ENCODE results near the gene PLEK.
A peak's percentile ranks its signal among the peaks of the same experiment; 100 is the strongest.
"Not testable (repeated sequence)": the region's sequence is repeated elsewhere in the genome, so short reads cannot be mapped to it uniquely, and the experiment has no call there.

Gene PLEK, protein sequence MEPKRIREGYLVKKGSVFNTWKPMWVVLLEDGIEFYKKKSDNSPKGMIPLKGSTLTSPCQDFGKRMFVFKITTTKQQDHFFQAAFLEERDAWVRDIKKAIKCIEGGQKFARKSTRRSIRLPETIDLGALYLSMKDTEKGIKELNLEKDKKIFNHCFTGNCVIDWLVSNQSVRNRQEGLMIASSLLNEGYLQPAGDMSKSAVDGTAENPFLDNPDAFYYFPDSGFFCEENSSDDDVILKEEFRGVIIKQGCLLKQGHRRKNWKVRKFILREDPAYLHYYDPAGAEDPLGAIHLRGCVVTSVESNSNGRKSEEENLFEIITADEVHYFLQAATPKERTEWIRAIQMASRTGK

DNA sequence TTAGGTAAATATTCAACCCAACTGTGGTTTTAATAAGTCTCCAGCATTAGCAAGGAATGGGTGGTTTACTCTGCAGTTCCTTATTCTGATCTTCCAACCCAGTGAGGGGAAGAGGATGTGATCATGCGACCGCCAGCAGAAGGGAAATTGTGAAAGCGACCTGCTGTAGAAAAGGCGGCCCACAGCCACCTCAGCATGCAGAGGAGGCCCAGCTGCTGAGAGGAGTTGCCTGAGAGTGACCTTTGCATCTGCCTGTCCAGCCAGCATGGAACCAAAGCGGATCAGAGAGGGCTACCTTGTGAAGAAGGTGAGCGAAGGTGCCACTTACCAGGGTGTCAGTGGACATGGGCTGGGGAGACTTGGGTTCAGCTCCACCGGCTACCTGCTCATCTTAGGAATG lies at the start of gene PLEK:
PLEK (plus strand) TSS at position 196 of the 400 bp plus-strand sequence; CDS start at position 266, 70 bp downstream.
- peak; percentile 36 for DNase-seq

DNA sequence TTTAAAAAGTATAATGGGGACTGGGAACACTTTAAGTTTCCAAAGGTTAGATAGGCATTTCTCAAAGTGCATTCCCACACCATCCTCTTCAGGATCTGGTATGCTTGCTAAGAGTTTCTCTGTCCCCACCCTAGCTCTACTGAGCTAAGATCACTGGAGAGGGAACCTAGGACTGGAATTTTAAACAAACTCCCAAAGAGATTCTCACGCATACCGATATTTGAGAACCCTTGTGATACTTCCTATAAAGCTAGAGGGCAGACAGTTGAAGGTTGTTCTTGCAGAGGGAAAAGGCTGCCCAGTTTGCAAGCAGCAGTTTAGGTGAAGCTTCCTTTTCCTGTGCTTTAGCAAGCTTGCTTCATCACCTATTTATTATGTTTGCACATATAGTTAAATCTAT lies 49.0 kb upstream of the PLEK start:
- no peak for DNase-seq

DNA sequence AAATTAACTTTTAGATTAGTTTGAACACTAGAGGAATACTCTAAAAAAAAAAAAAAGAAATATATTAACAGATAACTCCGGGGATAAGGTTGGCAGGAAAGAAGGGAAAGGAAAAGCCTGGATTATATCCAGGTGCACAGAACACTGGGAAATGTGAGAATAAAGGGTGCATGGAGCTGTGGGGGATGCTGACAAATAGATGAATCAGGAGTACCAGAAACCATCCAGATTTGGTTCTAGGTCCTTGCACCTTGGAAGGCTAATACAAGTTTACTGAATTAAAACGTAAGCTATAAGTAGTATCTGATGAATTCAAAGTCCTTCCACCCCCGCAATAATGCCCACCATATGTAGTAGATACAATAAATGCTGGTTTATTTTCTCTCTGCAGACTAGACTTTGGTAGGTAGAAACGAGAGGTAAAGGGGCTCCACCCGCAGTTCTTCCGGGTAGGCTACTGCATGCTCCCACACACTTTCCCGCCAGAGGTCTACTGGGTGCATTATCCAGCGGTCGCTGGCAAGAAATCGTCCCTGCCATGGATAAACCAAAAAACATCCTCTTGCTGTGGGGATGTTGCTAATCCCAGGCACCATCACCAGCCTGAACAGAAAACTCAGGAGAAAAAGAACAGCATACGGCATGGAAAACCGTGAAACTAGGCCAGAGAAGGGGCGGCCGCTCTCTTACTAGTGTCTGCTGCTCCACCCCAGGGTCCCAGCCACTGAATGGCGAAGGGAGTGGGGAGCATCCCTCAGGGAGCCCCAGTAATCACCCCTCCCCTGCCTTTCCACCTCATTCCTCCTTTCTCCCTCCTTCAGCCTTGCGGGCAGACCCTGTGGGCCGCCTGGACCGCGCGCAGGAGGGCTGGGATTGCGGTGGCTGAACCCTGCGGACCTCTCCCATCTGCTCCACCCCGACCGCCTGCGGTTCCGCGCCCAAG lies 46.8 kb upstream of the PLEK start:
- no peak for DNase-seq

DNA sequence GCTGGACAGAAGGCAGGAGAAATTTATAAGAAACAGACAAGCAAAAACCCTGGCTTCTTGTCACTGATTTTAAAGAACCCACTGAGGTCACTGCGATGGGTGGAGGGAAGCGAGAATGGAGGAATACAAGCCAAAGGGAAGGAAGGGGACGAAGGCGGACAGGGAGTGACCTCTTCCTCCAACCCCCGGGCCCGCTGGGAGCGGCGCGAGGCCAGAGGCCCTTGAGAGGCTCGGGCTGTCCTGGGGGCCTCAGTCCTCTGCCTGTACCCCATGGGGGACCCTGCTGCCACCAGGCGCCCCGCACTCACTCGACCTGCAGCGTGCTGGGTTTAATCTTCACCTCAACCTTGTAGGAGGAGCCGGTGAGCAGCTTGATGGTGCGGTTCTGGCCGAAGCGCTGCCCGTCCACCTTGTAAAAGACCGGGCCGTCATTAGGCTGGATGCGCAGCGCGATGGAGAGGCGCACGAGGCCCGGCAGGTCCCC lies 46.1 kb upstream of the PLEK start:
- no peak for DNase-seq

DNA sequence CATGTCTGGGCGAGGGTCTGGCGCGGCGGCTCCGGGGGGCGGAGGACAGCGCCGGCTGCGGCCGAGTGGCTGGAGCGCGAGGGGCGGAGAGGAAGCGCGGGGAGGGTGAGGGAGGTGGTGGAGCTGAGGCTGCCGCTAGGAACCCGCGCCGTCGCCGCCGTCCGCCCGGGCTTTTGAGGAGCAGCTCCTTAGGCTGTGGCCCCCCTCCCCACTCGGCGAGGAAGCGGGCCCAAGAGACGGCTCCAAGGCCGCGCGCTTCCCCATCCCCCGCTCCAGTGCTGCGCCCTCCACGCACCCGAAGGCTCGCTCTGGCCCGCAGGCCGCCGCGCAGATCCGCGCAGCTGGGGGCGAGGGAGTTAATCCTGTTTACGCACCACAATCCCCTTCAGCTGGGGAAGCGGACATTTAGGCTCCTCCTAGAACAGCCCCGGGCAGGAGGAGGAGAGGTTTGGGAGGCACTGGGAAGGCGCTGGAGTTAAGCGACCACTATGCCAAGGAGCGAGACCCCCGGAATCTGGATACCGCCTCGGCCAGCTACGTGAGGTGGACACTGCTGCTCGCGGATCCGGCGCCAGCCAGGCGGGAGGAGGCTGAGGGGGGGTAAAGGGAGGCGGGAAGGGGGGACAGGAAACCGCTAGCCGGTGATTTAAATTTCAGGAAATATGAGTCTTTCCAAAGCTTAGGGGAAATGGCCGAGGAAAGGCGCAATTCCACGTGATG lies 45.5 kb upstream of the PLEK start, which contains the start of gene CNRIP1:
CNRIP1 (minus strand) TSS at position 552 of the 720 bp plus-strand sequence; CDS start at position 3, 549 bp downstream.
- no peak for DNase-seq

DNA sequence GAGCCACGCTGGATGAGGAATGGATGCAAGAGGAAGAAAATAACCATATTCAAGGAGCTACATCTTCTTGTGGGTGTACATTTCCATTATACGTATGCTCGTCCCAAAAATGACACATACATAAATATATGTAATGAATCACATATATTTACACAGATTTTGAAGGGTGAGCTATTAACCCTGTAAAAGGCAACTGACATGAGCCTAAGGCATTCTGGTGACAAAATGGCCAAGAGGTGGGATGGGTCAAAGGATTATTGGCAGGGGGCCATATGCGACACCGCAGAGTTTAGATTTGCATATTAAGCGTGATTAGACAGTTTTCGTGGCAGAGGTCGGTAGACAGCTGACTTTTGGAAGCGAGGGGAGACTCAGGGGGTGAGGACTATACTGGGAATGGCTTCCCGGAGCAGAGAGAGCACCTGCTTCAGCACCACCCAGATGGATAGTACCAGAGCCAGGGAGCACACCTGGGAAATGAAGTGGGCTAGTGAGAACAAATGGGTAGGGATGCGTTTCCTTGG lies 44.9 kb upstream of the PLEK start:
- no peak for DNase-seq

DNA sequence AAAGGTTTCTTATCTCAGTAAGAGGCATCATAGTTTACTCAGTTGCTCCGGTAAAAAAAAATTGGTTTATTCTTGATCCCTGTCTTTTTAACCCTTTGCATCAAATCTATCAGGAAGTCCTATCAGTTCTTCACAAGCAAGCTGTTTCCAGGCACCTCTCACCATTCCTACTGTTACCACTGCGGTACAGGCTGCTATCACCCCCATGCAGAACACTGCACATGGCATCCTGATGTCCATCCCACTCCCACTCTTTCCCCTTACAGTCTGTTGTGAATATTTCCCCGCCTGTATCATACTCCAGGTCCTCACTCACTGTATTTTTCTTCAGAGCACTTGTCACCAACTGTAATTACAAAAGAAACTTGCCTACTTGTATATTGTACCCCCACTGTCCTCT lies 40.0 kb upstream of the PLEK start:
- no peak for DNase-seq

DNA sequence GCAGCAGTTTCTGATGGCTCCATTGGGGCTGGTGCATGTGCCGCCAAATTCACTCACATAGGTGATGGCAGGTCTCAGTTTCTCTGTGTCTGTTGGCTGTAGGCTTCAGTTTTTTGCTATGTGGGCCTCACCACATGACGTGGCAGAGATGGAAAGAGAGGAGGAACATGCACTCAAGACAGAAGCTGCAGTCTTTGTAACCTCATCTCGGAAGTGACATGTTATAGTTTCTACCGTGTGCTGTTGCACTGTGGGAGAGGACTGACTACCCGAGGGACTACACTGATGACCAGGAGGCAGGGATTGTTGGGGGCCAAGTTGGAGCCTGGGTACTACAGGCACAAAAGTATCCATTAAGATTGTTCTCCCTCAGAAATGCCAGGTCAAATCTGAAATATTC lies 36.2 kb upstream of the PLEK start:
- no peak for DNase-seq

DNA sequence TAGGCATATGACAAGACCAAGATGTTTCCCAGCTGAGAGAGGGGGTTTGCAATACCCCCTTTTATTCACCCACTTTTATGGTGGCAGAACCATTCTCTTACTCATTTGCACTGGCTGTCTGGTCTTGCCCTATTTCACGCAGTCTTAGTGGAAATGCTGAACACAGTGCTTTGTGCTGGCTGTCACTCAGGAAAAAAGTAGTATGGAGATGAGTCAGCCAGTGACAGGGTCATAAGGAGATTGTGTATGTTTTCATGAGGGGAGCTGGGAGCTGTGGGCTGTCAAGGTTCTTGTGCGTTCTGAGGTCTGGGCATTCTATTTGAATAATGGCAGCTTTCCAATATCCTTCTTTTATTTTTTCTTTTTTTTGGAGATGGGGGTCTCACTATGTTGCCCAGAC lies 34.4 kb upstream of the PLEK start:
- no peak for DNase-seq

DNA sequence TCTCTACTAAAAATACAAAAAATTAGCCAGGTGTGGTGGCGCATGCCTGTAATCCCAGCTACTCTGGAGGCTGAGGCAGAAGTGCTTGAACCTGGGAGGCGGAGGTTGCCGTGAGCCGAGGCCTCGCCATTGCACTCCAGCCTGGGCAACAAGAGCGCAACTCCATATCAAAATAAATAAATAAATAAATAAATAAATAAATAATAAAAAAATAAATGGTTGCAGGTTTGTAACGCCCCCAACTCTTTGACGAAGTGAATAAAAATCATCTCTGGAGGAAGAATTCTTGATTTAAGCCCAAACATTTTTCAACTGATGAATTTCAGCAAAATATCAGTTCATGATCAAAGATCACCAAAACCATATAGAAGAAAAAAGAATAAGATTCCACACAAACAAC lies 32.1 kb upstream of the PLEK start:
- DNase-seq, result no peak

DNA sequence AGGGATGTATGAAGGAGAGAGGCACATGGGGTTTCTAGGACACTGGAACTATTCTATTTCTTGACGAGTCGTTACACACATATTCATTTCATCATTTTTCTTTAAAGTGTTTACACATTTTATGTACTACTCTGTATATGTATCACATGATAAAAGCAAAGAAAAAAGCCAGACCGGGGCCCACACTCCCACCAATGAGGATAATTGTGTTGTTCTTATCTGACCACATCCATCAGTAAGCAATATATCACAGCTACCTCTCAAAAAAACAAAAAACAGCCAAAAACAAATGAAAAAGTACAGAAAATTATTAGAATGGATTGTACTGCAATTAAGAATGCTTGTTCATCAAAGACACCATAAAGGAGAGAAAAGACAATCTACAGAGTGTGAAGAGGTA lies 31.2 kb upstream of the PLEK start:
- no peak for DNase-seq

DNA sequence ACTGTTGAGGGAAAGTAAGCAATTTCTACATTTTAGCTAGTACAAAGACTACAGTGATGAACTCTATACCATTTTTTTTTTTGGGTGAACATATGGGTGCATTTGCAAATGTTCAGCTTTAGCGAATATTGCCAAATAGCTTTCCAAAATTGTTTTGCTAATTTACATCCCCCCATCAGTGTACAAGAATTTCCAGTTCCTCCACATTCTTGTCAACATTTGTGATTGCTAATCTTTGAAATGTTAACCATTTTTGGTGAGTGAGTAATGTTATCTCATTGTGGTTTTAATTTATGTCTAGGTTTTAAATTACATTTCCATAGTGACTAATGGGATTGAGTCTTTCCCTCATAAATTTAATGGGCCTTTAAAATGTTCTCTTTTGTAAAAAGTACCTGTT lies 28.9 kb upstream of the PLEK start:
- no peak for DNase-seq

DNA sequence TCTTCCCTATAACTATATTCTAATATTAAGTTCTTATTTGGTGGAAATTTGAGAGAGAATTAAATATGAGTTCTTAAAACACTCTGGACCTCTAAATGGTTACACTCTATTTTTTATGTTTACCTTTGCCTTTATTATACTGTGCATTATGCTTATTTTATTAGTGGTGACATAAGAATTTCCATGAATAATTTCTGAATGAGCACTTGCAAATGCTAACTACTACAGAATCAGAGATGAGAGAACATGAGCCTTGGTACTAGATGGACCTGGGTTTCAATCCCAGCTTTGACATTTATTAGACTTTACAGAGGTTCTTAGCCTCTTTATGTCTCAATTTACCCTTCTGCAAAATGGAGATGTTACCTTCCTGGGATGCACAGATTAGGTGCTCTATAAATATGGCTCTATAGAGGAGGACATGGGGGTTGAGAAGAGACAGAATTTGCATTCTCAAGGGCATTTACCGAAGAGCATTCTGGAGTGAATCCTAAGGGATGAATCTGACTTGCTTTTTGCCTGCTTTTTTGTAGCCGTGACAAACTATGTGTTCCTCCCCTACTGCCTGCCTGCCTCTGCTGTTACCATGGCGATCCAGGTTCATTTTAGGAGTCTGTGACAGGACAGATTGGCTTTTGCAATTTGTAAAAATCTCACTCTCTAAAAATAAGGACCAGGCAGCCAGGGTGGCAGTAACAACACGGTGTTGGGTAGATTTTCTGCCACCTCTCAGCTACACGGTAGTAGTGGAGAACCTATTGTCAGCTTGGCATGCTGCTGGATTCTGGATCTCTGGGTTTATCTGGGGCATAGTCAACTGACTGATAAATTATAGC lies 24.6 kb upstream of the PLEK start:
- no peak for DNase-seq

DNA sequence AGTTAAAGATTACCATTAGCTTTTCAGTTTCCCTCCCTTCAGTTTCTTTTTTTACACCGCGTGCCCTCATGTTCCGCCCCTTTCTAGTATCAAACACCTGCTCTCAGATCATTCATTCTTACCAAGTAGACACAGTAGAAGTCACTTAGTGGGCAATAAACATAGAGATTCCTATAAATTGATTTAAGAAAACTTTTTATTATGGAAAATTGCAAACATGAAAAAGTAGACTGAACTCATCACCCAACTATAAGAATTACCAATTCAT lies 24.1 kb upstream of the PLEK start:
- DNase-seq, result no peak

DNA sequence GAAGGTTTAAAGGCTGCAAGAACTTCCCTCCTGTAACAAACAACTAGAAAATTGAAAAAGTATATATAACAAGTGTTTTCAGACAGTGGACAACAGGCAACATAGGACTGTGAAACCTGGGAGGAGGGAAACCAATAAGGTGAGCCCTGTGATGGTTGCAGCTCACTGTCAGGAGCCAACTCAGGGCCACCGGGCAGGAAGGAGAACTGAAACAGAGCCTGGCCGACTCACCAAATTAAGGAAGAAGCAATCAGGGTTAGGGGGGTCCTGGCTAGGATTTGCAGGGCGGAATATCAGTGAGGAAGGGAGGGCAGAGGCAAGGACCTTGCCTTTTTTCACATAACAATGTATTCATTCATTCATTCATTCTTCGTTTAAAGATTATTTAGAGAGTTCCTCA lies 23.5 kb upstream of the PLEK start:
- DNase-seq, result no peak

DNA sequence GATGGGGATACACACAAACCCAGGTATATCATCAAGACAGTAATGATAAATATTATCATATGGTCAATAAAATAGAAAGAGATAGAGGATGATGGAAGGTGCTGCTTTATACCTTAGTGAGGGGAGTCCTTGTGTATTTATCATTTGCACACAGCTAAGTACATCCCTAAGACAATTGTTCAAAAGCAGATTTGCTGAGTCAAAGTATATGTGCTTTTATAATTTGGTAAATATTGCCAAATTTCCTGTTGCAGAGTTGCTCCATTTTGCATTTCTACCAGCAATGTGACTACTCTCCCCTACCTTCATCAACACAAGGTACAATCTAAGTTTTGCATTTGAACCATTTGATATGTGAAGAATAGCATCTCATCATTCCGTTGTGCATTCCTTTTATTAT lies 22.6 kb upstream of the PLEK start:
- no peak for DNase-seq

DNA sequence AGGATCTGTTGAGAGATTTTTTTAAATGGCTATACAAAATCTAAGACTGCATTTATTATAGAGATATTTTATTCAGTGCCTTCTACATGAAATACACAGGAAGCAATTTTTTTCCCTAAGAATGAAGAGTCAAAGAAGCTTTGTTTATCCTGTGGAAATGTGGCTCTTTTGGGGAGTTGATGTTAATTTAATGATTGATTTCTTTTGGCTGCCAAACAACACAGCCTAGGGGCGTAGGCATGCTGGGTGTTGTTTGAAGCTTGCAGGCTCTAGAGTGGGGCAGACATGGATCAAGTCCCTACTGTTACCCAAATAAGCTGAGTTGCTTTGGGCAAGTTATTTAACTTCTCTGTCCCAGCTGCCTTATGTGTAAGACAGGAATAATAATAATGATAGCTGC lies 21.1 kb upstream of the PLEK start:
- no peak for DNase-seq

DNA sequence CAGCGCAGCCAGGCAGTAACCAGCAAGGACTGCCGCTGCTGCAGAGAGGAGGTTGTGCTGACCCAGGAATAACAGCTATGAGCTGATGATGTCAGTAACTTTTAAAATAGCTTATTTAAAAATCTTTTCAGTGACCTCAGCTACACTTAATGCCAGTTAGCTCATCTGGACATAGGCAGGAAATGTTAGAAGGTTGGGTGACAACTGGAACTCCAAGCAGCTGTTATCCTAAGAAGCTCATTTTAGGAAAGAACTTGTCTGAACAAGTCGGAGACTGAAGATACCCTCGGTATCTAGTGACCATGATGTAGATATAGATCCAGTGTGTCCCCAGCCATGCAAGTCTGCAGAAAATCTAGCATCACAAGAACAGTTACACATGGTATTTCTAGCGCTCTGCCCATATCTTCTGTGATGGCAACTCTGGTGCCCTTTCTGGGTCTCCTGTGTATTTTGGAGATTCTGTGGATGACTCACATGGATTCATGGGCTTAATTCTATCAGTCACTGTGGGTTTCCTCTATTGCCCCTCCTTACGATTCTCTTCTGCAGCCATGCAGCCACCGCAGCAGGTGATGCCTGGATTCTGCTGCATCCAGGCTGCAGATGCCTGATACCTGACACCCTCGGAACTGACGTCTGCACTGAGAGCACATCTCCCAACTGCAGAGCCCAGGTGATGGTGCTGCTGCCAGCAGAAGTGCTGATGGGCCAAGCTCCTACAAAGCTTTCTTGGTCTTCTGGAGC lies 19.8 kb upstream of the PLEK start:
- DNase-seq, result no peak

DNA sequence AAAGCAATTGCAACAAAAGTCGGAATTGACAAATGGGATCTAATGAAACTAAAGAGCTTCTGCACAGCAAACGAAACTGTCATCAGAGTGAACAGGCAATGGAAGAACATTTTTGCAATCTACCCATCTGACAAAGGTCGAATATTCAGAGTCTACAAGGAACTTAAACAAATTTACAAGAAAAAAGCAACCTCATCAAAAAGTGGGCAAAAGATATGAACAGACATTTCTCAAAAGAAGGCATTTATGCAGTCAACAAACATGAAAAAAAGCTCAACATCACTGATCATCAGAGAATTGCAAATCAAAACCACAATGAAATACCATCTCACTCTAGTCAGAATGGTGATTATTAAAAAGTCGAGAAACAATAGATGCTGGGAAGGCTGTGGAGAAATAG lies 16.0 kb upstream of the PLEK start:
- DNase-seq, result not testable (repeated sequence)

DNA sequence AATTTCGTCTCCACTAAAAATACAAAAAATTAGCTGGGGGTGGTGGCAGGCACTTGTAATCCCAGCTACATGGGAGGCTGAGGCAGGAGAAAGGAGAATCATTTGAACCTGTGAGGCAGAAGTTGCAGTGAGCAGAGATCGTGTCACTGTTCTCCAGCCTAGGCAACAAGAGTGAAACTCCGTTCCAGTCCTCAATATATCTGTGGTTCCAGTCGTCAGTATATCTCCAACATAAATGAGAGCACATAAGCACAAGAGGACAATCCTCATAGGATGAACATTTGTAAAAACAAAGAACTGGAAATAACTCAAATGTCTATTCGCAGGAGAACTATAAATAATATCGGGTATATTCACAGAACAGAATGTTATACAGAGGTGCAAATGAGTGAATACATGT lies 13.1 kb upstream of the PLEK start:
- no peak for DNase-seq

DNA sequence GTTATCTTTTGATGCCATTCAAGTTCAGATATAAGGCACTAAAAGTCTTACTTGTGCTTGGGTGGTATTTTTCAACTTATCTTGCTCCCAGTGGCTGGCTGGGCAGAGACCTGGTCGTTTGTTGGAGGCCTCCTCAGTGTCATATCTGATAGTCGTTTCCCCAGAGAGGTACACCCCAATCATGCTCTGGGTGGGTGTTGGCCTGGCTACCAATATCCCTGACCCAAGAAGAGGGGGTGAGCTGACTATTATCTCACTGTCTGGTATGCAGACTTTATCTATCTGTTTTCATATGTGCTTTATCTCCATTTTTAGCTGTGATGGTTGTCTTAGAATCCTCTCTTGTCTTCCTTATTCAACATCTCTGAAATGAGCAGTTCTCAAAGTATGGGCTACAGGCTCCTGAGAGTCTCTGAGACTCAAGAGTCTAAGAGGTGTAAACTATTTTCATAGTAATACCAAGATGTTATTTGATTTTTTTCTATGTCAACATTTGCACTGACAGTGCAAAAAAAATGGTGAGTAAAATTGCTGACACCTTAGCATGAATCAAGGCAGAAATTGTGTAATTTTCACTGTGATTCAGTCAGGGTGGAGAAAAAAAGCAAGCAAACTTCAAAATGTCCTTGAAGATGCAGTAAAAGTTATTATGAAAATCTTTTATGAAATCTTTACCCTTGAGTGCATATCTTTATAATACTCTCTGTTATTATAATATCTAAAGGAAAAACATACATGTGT lies 12.3 kb upstream of the PLEK start:
- DNase-seq, result no peak

All from activated gamma-delta T cell treated with Interleukin-2 at 50 U/mL for 16 hours (primary cell).